Measurements from ENCODE around the gene NUDT14. TPM values are rescaled to one million over a fixed set of nuclear protein-coding genes. Genes with fewer than 3 reads are reported as not detected.

NUDT14 gene
- total RNA-seq, 1 experiment from 2014 or later = 4.0 TPM

DNA sequence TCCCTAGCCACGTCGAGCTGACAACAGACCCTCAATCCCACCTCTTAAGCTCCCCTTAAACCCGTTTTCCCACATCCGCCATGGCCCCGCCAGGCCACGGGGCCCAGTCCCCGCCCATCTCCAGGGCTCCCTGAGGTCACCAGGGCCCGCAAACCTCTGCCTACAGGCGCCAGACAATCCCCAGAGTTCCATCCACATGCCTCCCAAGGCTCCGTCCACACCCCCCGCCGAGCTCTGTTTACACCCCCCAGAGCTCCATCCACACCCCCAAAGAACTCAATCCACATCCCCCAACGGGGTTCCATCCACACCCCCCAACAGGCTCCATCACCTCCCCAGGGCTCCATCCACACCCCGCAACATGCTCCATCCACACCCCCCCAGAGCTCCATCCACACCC lies 21.8 kb downstream of the NUDT14 start:
- DNase-seq (ENCODE audit: low read depth) = no peak

DNA sequence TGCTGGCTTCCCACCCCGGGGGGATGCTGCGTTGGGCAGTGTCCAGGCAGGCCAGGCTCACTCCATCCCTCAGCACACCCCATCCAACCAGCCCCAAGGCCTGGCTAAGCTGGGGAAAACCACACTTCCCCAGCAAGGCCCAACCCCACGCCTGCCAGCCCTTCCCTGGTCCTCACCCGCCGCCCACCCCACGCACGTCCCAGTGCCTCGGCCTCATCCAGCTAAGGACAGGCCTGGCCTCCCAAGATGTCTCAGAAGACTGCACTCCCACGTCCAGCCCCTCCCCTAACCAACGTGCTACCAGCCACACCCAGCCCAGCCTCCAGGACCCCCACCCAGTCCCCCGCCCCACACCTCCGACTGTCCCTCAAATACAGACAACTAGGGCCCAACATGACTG lies 22.3 kb downstream of the NUDT14 start:
- no peak for DNase-seq (ENCODE audit: low read depth)

DNA sequence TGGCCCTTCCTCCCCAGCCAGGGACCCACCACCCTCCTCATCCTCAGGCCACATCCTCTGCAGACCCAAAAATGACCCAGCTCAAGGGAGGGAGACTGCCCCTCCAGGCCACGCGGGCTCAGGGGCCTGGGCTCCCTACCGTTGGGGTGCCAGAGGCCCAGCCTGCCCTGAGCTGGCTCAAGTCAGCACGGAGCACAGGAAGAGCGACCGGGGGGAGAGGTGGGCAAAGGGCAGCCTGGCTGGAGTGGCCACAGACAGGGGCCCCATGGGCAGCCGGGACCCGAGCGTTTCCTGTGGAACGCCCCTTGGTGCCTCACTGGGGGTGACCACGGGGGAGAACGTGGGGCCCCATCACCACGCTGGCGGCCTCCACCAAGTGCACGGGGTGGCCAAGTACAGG lies 23.2 kb downstream of the NUDT14 start:
- no peak for DNase-seq (ENCODE audit: low read depth)

DNA sequence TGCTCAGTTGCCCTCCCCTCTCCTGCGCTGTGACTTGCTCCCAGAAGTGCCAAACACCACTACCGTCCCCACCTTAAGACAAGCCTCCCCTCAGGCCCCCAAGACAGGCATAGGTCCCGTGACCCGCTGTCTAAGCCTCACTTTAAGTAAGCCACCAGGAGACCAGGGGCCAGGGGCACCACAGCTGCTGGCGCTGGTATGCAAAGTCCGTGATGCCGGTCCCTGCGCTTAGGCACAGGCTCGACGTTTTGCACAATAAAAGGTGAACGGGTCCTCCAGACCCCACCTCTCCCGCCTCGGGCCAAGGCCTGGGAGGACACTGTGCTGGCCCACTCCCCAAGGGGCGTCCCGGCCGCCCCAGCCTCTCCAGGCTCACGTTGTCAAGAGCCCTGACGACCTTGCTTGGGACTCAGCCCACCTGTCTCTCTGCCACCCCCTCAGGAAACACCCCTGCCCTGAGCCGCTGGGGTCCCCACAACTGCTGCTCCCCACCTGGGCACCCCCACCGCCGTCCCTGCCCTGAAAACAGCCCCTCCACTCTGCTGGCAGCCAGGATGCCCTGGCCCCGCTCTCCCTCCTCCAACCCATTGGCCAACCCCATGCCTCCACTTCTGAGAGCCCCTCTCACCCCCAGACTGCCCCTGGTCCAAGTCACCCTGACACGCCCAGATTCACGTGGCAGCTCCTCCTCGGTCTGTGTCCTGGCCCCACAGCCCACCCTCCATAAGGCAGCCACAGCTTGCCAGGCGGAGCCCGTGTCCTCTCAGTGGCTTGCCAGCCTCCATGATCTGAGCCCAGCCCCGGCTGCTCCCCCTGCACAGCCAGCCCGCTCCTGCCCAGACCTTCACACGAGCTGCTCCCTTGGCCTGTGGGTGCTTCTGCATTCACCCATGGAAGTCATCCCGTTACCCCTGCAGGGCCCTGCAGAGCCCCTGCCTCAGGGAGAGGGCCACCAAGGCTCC lies 24.4 kb downstream of the NUDT14 start:
- no peak for DNase-seq (ENCODE audit: low read depth)

DNA sequence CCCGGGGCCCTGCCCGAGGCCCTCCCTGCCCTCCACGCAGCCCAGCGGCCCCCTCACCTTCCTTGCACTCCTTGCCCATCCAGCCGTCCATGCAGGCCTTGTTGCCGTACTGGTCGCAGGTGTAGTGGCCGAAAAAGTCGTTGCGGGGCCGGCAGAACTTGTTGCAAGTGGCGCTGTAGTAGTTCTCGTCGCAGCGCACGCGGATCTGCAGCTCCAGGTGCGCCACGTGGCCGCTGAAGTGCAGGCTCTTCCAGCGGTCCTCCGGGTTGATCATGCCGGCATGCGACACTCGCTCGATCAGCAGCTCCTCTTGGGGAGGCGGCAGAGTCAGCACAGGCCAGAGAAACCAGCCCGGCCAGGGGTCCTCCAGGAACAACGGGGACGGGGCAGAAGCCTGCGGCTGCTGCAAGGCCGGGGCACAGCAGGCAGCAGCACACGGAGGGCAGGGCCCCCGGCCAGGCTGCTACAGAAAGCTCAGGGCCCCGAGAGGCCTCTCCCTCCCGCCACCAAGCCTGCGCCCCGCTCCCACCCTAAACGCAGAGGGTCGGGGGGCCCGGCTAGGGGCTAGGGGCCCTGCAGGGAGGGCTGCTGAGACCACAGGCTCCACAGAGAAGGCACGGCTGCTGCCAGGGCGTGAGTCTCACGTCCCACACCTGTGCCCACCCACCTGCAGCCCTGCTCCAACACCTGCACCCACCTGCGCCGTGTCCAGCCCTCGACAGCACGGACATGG lies 25.3 kb downstream of the NUDT14 start:
- DNase-seq (ENCODE audit: low read depth) = no peak

DNA sequence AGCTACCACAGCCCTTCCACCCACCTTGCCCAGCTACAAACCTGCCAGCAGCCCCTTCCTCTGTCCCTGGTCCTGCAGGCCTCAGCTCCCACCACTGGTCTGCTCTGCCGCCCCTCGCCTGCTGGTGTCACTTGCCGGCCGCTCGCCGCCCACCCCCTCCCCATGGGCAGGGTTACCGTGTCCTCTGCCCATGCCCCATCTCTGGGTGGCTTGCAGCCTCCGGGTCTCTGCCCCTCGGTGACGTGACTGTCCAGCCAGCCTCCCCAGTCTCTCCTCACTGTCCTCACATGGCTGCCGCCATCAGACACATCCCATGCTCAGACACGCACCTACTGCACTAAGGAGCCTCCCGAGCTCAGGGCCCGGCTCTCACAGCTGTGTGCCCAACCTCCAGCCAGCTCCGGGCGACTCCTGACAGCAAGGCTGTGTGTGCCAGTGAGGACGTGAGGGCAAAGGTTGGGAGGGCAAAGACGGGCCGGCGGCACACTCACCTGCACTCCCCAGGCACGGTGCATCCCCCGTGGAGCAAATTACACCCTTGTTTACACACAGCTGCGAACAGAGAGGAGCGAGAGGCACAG lies 26.0 kb downstream of the NUDT14 start:
- no peak for DNase-seq (ENCODE audit: low read depth)

DNA sequence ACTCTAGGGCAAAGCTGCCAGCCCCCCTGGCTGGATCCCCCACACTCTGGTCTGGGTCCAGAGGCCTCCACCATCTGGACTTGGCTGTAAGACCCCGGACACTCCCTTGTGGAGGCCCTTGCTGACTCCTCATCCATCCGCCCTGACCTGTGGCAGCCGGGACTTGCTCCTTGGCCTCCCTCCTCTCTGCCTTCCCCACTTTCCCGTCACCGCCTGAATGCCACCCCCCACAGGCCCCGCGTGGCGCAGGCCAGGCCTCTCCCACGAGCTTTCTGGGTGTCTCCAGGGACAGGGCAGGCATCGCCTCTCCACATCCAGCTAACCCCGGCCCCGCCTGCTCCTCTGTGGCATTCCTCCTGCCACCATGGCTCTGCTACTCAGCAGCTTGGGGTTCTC lies 26.6 kb downstream of the NUDT14 start:
- no peak for DNase-seq (ENCODE audit: low read depth)

DNA sequence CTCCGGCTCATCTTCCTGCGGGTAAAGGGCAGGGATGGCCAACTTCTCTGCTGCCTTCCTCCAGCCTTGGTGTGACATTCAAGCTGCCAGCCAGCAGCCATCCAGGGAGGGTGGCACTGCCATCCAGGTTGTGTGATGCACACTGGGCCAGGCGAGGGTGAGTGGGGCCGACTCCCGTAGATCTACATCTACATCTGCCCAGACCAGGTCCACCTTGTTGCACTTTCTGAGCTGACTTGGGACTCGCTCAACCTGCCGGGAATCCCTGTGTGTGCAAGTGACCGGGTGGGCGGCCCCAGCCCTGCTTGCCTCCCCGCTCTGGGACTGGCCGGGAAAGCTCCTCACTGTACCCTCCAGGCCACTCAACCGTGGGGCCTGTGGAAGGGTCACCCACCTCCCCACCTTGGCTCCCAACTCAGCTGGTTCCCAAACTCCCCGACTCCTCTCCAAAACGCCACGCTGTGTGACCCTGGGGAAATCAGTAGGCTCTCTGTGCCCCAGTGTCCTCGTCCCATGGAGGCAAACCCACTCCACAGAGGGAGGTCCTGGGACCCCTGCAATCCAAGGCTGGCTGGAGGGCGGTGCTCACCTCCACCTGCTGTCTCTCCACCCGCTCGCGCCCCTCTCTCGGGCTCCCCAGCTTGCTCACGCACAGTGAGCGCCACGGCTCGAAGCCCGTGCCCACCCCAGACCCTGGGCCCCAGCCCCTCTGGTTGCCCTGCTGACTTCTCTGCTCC lies 27.2 kb downstream of the NUDT14 start:
- DNase-seq (ENCODE audit: low read depth) = no peak

DNA sequence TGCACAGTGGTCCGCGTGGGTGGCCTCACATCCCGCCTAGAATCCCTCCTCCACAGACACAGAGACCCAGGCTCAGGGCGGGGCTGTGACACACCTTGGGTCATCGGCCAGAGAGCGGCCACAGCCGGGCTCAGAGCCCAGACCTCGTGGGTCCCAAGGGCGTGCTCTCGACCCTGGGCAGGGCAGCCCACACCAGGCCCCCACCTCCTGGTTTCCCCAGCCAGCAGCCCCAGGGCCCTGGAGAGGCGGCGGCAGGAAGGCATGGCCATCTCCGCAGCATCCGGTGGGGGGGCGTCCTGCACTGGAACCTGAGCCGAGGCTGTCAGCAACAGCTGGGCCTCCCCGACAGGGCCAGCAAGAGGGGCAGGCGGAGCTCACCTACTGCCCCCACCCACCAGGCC lies 27.8 kb downstream of the NUDT14 start:
- DNase-seq (ENCODE audit: low read depth) = peak; percentile 5

DNA sequence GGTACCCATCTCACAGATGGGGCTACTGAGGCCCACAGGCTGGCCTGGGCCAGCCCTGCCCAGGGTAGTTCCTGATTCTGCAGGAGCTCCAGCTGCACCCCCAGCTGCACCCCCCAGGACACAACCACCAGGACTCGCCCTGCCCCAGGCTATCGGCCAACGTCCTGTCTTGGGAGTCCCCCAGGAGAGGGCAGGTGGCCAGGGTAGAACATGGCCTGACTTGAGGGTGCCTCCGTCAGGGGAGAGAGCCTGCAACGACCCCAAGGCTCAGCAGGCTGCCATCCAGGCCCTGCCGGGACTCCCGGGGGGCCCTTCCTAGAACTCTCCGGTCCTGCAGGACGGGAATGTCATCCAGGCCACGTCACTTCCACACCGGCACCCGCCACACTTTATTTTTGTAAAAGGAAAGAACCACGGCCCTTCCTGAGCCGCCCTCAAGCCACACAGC lies 28.3 kb downstream of the NUDT14 start:
- no peak for DNase-seq (ENCODE audit: low read depth)

DNA sequence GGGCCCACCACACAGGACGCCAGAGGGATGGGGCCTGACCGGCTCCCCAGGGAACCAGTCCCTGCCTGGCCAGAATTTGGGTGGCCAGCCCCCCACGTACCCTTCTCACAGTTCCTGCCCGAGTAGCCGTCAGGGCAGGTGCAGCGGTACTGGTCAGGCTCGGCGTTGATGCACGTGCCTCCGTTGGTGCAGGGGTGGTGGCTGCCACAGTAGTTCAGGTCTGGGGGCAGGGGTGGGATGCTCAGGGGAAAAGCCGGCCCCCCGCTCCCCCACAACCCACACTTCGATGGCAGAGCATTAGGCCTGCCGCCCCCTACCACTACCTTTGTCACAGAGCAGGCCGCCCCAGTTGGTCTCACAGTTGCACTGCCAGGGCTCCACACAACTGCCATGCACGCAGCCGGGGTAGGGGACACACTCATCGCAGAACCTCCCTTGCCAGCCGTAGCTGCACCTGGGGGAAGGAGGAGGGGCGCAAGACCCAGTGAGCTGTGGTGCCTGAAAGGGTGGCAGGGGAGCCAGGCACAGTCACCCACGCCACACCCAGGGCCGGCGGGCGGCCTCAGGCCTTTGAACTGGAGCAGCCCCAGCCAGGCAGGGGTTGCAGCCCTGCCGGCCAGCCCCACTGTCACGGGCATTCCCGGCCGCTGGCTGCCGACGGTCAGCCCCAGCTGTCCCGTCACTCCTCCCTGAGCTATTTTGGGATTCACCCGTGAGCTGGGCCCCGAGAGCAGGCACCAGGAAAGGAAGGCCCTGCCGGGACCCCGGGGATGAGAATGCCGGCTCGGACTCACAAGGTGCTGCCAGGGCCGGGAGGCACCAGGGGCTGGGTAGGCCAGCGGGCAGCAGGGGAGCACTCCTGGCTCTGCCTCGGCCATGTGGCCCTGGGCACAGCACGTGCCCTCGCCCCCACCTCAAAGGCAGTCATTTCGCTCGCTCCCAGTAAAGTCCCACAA lies 29.0 kb downstream of the NUDT14 start:
- no peak for DNase-seq (ENCODE audit: low read depth)

DNA sequence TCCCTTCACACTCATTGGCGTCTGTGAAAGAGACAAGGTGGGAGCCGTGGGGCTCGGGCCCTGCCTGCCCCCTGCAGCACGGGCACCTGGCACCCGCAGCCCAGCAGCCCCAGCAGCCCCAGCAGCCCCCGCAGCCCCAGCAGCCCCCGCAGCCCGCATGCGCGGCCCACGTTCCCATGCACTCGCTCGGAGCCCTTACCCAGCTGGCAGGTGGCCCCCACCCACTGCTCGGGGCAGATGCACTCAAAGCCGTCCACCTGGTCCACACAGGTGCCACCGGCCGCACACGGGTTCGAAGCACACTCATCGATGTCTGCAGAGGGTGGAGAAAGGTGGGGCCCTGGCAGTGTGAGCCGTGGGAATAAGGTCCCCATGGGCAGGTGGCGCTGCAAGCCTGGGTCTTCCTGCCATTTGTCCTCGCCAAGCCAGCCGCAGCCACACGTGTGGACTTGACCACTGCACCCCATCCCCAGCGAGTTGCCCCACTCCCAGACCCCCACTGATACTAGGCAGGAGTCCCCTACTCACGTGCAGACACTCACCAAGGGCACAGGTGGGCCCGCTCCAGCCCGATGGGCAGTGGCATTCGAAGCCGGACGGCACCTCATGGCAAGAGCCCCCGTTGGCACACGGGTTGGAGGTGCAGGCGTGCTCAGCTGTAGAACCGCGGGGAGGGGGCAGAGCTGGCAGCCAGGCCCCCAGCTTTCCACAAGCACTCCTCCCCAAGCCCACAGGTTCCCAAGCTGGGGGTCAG lies 29.9 kb downstream of the NUDT14 start:
- DNase-seq (ENCODE audit: low read depth) = no peak

DNA sequence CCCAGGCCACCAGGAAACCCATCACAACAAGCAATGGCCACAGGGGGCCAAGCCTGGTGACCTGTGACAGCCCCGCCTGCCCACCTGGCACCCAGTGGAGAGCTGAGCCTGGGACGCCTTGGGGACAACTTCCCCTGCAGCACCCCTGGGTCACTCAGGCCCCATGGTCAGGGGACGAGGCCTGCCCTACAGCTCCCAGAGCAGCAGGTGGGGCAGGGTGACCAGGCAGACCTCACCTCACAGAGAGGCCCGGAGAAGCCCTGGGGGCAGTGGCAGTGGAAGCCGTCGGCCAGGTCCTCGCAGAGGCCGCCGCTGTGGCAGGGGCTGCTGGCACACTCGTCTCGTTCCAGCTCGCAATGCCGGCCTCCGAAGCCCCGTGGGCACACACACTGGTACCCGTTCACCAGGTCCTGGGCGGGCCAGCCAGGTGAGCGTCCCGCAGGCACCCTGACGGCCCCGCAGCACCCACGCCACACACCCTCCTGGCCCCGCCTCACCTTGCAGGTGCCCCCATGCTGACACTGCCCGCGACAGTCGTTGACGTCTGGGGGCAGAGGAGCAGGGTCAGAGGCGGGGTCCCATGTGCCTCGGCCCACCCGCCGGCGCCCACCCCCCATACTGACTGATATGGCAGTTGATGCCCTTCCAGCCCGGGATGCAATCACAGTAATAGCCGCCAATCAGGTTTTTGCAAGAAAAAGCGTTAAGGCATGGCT lies 30.6 kb downstream of the NUDT14 start:
- DNase-seq (ENCODE audit: low read depth) = no peak

DNA sequence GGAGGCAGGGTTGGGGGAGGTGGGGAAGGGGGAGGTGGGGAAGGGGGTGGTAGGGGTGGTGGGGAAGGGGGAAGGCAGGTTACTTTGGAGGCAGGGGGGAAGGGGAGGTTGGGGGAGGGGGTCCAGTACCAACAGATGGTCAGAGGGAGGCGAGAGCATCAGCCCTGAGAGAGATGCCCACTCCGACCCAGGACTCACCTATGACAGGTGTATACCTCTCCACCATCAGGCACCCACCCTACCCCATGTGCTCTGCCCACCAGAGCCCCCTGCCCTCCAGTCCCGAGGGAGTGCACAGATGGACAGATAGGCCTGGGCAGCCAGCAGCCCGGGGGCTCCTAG lies 31.1 kb downstream of the NUDT14 start:
- no peak for DNase-seq (ENCODE audit: low read depth)

DNA sequence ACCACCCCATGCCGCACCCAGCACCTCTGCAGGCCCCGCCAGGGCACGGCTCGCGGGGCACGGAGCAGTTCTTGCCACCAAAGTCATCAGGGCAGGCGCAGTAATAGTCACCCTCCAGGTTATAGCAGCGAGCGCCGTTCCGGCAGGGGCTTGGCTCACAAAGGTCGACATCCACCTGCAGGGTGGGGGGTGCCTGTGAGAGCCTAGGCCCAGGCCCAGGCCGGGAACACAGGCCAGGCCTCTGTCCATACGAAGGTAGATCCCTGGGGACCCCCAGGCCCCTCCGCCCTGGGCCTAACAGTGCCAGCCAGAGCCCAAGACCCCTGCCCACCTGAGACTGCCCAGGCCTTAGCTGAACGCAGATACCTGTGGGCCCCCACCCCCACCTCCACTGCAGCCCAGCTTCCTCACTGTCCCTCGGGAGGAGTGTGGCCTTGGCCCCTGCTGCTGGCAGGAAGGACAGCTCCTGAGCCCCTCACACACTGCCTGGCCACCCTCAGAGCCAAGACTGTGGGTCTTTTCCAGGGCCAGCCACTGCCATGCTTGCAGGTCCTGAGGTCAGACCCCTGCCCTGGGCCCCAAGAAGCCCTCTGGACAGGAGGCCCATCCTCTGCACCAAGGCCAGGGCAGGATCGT lies 31.8 kb downstream of the NUDT14 start:
- no peak for DNase-seq (ENCODE audit: low read depth)

DNA sequence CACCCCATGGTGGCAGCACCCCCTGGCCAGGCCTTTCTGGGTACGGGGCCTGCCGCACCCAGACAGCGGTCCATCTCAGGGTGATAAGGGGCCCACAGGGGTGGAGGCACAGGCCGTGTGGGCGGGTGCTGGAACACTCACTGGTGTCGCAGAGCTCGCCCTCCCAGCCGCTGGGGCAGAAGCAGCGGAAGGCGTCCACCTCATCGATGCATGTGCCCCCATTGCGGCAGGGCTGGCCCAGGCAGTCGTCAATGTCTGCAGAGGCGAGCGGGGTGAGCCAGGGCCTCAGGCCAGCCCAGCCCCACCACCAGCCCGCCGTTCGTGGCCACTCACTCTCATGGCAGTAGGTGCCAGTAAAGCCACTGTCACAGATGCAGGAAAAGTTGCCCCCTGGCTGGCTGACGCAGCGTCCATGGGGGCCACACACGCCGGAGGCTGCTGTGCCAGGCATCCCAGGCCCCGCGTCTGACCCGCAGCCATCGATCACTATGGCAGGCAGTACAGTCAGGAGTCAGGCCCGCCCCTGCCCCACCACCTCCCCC lies 32.4 kb downstream of the NUDT14 start:
- DNase-seq (ENCODE audit: low read depth) = no peak

DNA sequence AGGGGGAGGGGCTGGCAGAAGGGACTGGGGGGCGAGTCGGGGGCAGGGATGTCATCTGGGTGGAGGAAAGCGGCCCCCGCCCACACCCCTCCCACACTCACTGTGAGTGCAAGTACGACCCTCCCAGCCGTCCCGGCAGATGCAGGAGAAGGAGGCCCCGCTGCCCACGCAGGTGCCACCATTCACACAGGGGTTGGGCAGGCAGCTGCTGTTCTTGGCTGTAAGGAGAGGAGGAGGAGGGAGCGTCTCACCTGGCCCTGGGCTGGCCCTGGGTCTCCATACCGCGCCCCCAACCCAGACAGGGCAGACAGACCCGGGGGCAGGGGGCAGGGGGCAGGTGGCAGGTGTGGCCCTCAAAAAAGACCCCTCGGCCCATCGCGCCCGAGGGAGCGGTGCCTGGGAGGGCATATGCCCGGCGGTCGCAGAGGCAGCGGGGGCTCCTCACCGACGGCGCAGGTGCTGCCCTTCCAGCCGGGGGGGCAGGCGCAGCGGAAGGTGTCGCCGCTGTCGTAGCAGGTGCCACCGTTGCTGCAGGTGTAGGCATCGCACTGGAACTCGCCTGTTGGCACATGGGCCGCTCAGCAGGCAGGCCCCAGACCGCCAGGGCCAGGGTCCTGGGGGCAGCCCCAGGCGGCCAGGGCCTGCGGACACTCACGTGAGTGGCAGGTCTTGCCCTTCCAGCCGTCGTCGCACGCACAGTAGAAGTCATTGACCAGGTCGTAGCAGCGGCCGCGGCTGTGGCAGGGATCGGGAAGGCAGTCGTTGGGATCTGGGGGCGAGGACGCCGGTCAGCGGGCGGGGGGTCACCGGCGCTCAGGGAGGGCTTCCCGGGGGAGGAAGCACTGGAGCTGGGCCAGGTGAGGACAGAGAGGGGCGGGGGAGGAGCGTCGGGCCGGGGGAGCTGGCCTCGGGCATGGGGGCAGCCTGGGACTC lies 33.2 kb downstream of the NUDT14 start:
- no peak for DNase-seq (ENCODE audit: low read depth)
